Measurements from ENCODE around the gene EHHADH. TPM values are rescaled to one million over a fixed set of nuclear protein-coding genes. Genes with fewer than 3 reads are reported as not detected.
A peak's percentile ranks its signal among the peaks of the same experiment; 100 is the strongest.

EHHADH gene
- total RNA-seq, 1 donor from 2014 or later, result 6.2 TPM

DNA sequence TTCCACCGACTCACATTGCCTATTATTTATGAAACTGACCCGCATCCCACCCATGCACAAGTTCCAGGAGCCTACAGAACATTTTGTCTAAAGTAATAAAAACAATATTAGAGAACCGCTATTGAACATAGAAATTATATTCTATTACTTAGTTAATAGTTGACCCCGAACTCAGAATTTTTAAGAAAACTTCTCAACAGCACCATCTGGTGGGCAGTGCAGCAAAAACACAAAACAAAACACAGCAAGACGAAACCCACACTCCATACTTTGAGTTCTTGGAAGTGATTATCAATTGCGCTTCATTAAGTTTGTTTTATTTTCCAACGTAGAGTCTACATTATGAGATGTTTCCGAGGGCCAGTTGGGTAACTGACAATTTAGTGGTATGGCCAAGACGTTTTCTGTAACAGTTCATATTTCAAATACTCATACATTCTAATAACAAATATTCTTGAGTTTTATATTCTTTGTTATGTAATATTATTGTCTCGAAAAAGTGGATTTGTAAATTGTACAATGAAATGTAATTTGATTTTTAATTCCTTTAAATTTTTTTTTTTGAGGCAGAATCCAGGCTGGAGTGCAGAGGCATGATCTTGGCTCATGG, 77.0 kb downstream of the EHHADH start:
- Mint-ChIP-seq H3K4me1 (ENCODE audit: low read depth) (peaks cover 12% of the 10 kb centered on the region), H3K4me3 (ENCODE audit: low read depth) (no peak overlapping the region), H3K27ac (no peak overlapping the region), H3K36me3 (ENCODE audit: insufficient read depth) (no peaks in the 10 kb centered on the region), H3K9me3 (ENCODE audit: low read depth) (no peaks in the 10 kb centered on the region), H3K27me3 (no peaks in the 10 kb centered on the region)
- TF ChIP-seq, protein P1, sequence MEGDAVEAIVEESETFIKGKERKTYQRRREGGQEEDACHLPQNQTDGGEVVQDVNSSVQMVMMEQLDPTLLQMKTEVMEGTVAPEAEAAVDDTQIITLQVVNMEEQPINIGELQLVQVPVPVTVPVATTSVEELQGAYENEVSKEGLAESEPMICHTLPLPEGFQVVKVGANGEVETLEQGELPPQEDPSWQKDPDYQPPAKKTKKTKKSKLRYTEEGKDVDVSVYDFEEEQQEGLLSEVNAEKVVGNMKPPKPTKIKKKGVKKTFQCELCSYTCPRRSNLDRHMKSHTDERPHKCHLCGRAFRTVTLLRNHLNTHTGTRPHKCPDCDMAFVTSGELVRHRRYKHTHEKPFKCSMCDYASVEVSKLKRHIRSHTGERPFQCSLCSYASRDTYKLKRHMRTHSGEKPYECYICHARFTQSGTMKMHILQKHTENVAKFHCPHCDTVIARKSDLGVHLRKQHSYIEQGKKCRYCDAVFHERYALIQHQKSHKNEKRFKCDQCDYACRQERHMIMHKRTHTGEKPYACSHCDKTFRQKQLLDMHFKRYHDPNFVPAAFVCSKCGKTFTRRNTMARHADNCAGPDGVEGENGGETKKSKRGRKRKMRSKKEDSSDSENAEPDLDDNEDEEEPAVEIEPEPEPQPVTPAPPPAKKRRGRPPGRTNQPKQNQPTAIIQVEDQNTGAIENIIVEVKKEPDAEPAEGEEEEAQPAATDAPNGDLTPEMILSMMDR (IDR thresholded peaks at IDR 0.05; ENCODE audit: unreplicated experiment), result peak; percentile 80
- DNase-seq (ENCODE audit: low spot score, unreplicated experiment), result no peak

DNA sequence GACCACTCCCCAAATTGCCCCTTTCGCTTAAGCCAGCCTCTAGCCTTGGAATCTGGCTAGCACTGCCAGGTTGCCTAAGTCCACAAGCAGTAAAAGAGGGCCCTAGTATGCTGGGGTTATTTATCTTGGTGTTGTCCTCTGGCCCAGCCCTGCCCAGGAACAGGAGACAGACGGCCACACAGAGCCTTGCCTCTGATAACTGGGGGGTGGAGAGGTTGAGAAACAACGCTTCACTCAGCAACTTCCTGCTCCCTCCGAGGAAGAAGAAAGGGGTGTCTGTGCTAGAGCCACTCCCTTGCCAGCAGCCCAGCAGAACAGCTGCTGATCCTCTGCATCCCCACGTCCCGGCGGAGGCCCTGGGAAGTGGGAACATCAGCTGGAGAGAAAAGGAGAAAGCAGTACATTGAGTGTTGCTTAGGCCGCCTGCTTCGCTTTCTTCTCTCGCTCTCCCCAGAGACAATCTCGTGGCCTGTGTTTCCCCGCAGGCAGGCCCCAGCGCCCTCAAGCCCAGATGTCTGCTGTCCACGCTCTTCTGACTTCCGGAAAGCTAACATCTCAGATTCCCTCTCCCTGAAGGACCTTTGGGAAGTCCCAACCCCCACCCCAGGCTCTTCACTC, 78.4 kb downstream of the EHHADH start:
- H3K4me1 Mint-ChIP-seq (ENCODE audit: low read depth), result peaks cover 12% of the 10 kb centered on the region
- no peak for DNase-seq (ENCODE audit: low spot score, unreplicated experiment)
- H3K36me3 Mint-ChIP-seq (ENCODE audit: insufficient read depth), result no peaks in the 10 kb centered on the region
- no peaks in the 10 kb centered on the region for H3K9me3 Mint-ChIP-seq (ENCODE audit: low read depth)
- no peaks in the 10 kb centered on the region for H3K27me3 Mint-ChIP-seq
- TF ChIP-seq, protein P1 (IDR thresholded peaks at IDR 0.05; ENCODE audit: unreplicated experiment), result no peak
- H3K27ac Mint-ChIP-seq, result peak overlapping the region; percentile 94
- peak overlapping the region; percentile 25 for H3K4me3 Mint-ChIP-seq (ENCODE audit: low read depth)

DNA sequence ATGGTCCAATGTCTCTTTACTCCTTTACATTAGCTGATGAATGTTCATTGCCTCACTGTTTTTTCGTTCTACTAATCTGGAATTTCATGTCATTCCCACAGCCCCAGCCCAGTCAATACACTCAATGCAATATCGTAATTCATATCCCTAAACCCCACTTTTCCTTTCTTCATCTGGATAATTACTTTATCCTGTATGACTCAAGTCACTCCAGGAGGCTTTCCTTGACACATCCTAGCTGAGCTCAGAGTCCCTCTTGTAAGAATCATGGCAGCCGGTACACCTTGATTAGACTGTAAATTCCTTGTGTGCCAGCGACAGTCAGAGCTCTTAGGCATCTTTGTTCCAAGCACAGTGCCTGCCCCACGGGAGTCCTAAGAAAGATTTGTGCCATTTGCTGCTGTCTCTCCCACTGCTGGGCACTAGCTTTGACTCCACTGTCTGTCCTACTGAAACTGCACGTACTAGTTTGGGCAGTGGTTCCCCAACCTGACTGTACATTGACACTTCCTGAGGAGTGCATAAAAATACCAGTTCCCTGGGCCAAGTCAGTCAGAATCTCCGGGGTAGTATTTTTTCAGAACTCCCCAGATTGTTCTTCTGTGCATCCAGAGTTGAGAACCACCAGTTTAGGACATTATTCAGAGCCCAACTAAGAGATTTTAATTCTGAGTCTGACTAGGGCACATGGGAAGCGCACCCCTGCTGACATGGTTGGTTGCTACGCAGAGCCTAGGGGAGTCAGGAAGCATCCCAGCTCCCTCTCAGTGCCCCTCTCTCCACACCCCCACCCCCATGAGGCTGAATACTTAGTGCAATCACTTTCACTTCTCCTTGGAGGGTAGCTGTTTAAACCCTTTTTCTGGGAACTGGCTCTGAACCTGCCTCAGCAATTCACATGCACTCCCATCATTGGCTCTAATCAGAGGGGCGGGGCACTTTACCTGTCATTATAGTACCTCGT, 81.5 kb downstream of the EHHADH start:
- no peak for DNase-seq (ENCODE audit: low spot score, unreplicated experiment)
- Mint-ChIP-seq H3K4me3 (ENCODE audit: low read depth) (no peak overlapping the region), H3K4me1 (ENCODE audit: low read depth) (peaks cover 12% of the 10 kb centered on the region), H3K9me3 (ENCODE audit: low read depth) (no peaks in the 10 kb centered on the region), H3K27me3 (no peaks in the 10 kb centered on the region), H3K36me3 (ENCODE audit: insufficient read depth) (no peaks in the 10 kb centered on the region), H3K27ac (no peak overlapping the region)
- TF ChIP-seq, protein P1 (IDR thresholded peaks at IDR 0.05; ENCODE audit: unreplicated experiment), result no peak

DNA sequence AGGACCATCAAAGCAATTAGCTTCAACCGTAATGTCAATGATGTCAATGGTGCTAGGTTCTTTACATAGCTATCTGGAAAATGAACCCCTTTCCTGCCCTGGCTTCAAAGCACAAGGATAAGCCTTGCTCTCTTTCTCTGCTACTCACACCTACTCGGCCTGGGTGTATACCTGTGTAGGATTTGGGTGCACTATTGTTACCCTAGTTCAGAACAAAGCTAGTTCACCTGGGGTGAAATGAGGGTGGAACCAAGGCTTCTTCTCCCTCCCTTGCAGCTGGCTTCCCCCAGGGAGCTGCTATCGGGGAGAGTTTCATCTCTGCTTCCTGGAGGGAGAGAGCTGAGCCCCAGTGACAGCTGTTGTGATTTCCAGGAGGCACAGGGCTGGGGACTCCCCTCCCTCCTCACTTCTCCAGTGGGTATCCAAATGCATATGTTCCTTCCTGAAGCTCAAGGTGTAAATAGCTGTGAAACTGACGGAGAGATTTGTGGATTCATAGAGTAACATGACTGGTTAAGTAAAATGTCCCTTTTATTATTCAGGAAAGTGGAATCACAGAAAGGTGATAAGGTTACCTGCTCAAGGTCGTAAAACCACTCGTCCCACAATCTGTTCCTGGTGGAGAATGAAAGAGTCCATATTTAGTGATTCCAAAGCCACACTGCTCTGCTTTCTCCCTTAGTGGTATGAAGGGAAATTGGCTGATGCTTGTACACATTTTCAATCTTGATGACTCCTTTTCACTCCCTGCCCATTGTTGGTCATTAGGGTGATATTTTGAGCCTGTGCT, 89.2 kb downstream of the EHHADH start:
- peaks cover 11% of the 10 kb centered on the region for H3K27me3 Mint-ChIP-seq
- DNase-seq (ENCODE audit: low spot score, unreplicated experiment), result no peak
- TF ChIP-seq, protein P1 (IDR thresholded peaks at IDR 0.05; ENCODE audit: unreplicated experiment), result no peak
- peaks cover 3% of the 10 kb centered on the region for H3K4me1 Mint-ChIP-seq (ENCODE audit: low read depth)
- no peak overlapping the region for H3K4me3 Mint-ChIP-seq (ENCODE audit: low read depth)
- H3K9me3 Mint-ChIP-seq (ENCODE audit: low read depth), result no peaks in the 10 kb centered on the region
- no peaks in the 10 kb centered on the region for H3K36me3 Mint-ChIP-seq (ENCODE audit: insufficient read depth)
- peak overlapping the region; percentile 6 for H3K27ac Mint-ChIP-seq
